Tibial nerve (tissue), 4 donors: Measurements from ENCODE around the gene COL4A1. TPM values are rescaled to one million over a fixed set of nuclear protein-coding genes. Genes with fewer than 3 reads are reported as not detected.

Experiments
- DNase-seq, 2 donors: peaks; one replicate each; pipeline ENCODE4 v3.0.0-alpha.2; 2019; ENCODE audit warnings: low spot score in 2 of 2
- H3K27ac ChIP-seq, 4 donors: fragments of 200-600 bp; sonication (generic) in 3 of 4; one replicate each; pipeline ENCODE4 v1.5.1; 2017 to 2019; ENCODE audit warnings: mild to moderate bottlenecking in 1 of 4
- H3K27me3 ChIP-seq, 2 donors: fragments of 200-600 bp; sonication (generic) in 1 of 2; one replicate each; pipeline versions ENCODE4 v1.5.1 to v1.6.0; 2017 to 2019
- H3K36me3 ChIP-seq, 3 donors: fragments of 200-600 bp; sonication (generic); one replicate each; pipeline ENCODE4 v1.5.1; 2018 to 2019
- H3K4me1 ChIP-seq, 4 donors: fragments of 200-600 bp; sonication (generic) in 3 of 4; one replicate each; pipeline ENCODE4 v1.5.1; 2017 to 2019
- H3K4me3 ChIP-seq, 4 donors: fragments of 200-600 bp; sonication (generic) in 3 of 4; one replicate each; pipeline ENCODE4 v1.5.1; 2017 to 2019; ENCODE audit warnings: mild to moderate bottlenecking in 1 of 4, moderate library complexity in 1 of 4
- H3K9me3 ChIP-seq, 4 donors: fragments of 200-600 bp; sonication (generic) in 3 of 4; one replicate each; pipeline ENCODE4 v1.5.1; 2017 to 2019
- EP300 ChIP-seq, 2 donors: sonication (generic); formaldehyde crosslinking; IDR thresholded peaks; one replicate each; pipeline ENCODE4 v1.6.1; 2017; ENCODE audit warnings: antibody characterized with exemption in 2 of 2, mild to moderate bottlenecking in 1 of 2
- POLR2A ChIP-seq, 2 donors: fragments of 450-650 bp; IDR thresholded peaks; one replicate each; pipeline ENCODE4 v1.6.1; 2017; ENCODE audit warnings: antibody characterized with exemption in 2 of 2, mild to moderate bottlenecking in 2 of 2, moderate library complexity in 2 of 2
- WGBS, 2 donors: methylation state at CpG; one replicate each; pipeline ENCODE4 v1.1.5; 2018; 5-methylcytosine and 5-hydroxymethylcytosine counted together
- total RNA-seq, 4 donors: library from RNA; depleted of rRNA; stranded (reverse); fragments of >200 nt; gene quantifications; one replicate each; pipeline ENCODE4 v1.1.0, GENCODE V29; 2016
- TF ChIP-seq, protein P1 (sequence below), 5 experiments: fragments of 200-600 bp in 3 of 5; fragments of 450-650 bp in 2 of 5; sonication (generic) in 3 of 5; IDR thresholded peaks; one replicate each; pipeline ENCODE4 v1.5.1; 2016 to 2019; ENCODE audit warnings: antibody characterized with exemption in 5 of 5, mild to moderate bottlenecking in 3 of 5, moderate library complexity in 2 of 5

Gene COL4A1
- total RNA-seq, 4 donors from 2014 or later: 385 to 583 (median 526) TPM

DNA sequence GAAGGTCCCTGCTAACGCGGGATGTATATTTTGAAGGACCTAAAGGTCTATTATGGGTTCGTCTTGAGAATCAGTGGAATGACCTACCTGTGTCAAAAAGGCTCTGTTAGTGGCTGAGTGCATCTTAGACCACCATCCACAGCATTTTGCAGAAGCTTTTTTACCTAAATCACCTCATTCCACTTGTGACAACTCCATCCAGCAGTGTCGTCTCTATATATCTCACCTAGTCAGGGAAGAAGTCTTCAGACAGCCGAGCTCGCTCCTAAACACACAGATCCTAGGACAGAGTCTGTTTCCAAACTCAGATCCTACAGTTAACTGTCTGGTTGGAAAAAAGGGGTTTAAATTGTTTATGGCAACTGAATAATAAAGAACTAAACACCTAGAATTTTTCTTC, 33.7 kb downstream of the COL4A1 start:
- no peak overlapping the region for H3K4me3 ChIP-seq
- peaks cover 0 to 4% (median 0%) of the 10 kb centered on the region in 3 donors for H3K36me3 ChIP-seq
- peak overlapping the region in 2 of 4 donors; percentile 42 to 60 for H3K27ac ChIP-seq
- H3K4me1 ChIP-seq: peaks cover 3 to 96% (median 37%) of the 10 kb centered on the region in 4 donors
- H3K27me3 ChIP-seq: no peaks in the 10 kb centered on the region
- no peak for DNase-seq
- no peak for TF ChIP-seq POLR2A (IDR thresholded peaks at IDR 0.05)
- TF ChIP-seq EP300 (IDR thresholded peaks at IDR 0.05): no peak
- TF ChIP-seq, protein P1, sequence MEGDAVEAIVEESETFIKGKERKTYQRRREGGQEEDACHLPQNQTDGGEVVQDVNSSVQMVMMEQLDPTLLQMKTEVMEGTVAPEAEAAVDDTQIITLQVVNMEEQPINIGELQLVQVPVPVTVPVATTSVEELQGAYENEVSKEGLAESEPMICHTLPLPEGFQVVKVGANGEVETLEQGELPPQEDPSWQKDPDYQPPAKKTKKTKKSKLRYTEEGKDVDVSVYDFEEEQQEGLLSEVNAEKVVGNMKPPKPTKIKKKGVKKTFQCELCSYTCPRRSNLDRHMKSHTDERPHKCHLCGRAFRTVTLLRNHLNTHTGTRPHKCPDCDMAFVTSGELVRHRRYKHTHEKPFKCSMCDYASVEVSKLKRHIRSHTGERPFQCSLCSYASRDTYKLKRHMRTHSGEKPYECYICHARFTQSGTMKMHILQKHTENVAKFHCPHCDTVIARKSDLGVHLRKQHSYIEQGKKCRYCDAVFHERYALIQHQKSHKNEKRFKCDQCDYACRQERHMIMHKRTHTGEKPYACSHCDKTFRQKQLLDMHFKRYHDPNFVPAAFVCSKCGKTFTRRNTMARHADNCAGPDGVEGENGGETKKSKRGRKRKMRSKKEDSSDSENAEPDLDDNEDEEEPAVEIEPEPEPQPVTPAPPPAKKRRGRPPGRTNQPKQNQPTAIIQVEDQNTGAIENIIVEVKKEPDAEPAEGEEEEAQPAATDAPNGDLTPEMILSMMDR (IDR thresholded peaks at IDR 0.05): no peak
- no peaks in the 10 kb centered on the region for H3K9me3 ChIP-seq
- WGBS, 2 donors: 90 to 91% methylated on average over 6 of the region's 6 CpGs

DNA sequence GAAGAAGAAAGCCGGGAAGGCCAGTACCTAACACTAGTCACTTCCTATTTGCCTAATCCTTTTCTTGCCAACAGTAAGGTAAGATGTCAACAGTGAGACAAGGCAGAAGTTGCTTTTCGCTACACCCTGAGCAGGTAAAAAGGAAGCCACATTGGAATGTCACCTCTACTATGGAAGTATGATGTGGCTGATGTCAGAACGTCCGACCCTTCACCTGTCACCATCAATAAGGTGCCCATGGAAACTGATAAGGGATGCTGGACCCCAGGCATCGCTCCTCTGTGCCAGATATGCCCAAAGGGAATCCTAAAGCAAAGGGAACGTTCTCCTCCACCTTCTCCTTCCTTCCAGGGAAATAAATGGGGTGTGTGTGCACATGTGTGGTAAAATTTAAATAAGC, 34.3 kb downstream of the COL4A1 start:
- no peaks in the 10 kb centered on the region for H3K27me3 ChIP-seq
- H3K36me3 ChIP-seq: peaks cover 0 to 4% (median 0%) of the 10 kb centered on the region in 3 donors
- WGBS, 2 donors: 91 to 98% methylated on average over 6 of the region's 6 CpGs
- H3K4me1 ChIP-seq: peaks cover under 1 to 95% (median 33%) of the 10 kb centered on the region in 4 donors
- no peak for DNase-seq
- no peaks in the 10 kb centered on the region for H3K9me3 ChIP-seq
- TF ChIP-seq POLR2A (IDR thresholded peaks at IDR 0.05) (no peak), EP300 (IDR thresholded peaks at IDR 0.05) (no peak)
- TF ChIP-seq, protein P1 (IDR thresholded peaks at IDR 0.05): no peak
- H3K4me3 ChIP-seq: no peak overlapping the region
- H3K27ac ChIP-seq: peak overlapping the region in 2 of 4 donors; percentile 42 to 60

DNA sequence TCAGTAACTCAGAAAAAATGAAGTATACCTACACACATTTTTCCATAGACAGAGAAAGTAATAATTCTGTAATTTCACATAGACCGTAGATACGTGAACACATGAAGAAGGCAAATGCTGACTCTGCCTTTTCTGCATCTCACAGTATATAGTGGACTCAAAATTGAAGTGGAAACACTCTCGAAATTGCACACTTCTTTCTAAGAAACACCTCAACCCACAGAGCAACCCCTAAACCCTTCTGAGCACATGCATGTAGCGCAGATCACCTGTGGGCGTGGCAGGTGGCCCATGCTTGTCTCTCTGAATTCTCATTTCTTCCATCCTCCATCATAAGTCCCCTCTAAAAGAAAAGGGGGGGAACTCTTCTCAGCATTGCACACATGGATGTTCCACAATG, 34.7 kb downstream of the COL4A1 start:
- H3K4me1 ChIP-seq: peaks cover 0 to 94% (median 30%) of the 10 kb centered on the region in 4 donors
- H3K4me3 ChIP-seq: no peak overlapping the region
- TF ChIP-seq POLR2A (IDR thresholded peaks at IDR 0.05) (no peak), EP300 (IDR thresholded peaks at IDR 0.05) (no peak)
- TF ChIP-seq, protein P1 (IDR thresholded peaks at IDR 0.05): no peak
- no peaks in the 10 kb centered on the region for H3K27me3 ChIP-seq
- H3K36me3 ChIP-seq: peaks cover 0 to 4% (median 0%) of the 10 kb centered on the region in 3 donors
- 84 to 88% methylated on average over 5 of the region's 5 CpGs for WGBS, 2 donors
- DNase-seq: no peak
- peak overlapping the region in 2 of 4 donors; percentile 3 to 21 for H3K27ac ChIP-seq
- H3K9me3 ChIP-seq: no peaks in the 10 kb centered on the region

DNA sequence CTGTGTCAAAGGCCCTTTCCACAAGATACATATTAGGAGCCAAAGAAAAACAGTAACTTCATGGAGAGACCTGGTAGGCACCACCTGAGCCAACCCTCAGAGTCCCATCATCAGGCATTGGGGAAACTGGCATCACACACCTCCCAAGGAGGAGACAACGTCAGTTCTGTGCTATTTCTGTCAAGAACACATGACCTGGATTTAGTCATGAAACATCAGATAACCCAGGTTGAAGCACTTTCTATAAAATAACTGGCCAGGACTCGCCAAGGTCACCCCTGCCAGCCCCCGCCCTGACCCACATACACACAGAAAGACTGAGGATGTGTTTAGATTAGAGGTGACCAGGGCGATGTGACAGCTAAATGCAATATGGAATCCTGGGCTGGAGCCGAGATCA, 35.6 kb downstream of the COL4A1 start:
- no peak overlapping the region for H3K4me3 ChIP-seq
- H3K27me3 ChIP-seq: no peaks in the 10 kb centered on the region
- DNase-seq: no peak
- peaks cover 0 to 4% (median 0%) of the 10 kb centered on the region in 3 donors for H3K36me3 ChIP-seq
- TF ChIP-seq POLR2A (IDR thresholded peaks at IDR 0.05): no peak
- TF ChIP-seq, protein P1 (IDR thresholded peaks at IDR 0.05): no peak
- no peak for TF ChIP-seq EP300 (IDR thresholded peaks at IDR 0.05)
- peaks cover 0 to 94% (median 27%) of the 10 kb centered on the region in 4 donors for H3K4me1 ChIP-seq
- 75 to 77% methylated on average over 5 of the region's 5 CpGs for WGBS, 2 donors
- H3K9me3 ChIP-seq: no peaks in the 10 kb centered on the region
- H3K27ac ChIP-seq: peak overlapping the region in 1 of 4 donors; percentile 3

DNA sequence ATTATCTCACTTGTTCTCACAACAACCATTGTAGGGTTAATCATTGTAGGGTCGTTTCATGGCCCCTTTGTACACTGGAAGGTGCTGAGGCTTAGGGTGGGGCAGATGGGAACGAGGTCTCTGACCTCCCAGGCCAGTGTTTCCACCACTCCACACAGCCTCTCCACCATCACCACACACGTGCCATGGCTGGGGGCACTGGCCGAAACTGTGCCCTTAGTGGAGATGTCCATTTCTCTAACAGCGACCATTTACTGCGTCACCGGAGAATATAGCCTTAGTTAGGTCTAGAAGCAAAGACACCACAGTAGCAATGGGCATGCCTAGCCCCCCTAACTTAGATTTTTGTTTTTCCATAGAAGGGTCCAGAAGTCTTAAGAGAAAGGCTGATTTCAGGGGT, 36.5 kb downstream of the COL4A1 start:
- 69 to 76% methylated on average over 7 of the region's 7 CpGs for WGBS, 2 donors
- Histone ChIP-seq H3K27ac (peak overlapping the region in 1 of 4 donors; percentile 3), H3K36me3 (peaks cover 0 to 4% (median 0%) of the 10 kb centered on the region in 3 donors), H3K4me1 (peaks cover 0 to 94% (median 22%) of the 10 kb centered on the region in 4 donors), H3K9me3 (no peaks in the 10 kb centered on the region), H3K27me3 (no peaks in the 10 kb centered on the region), H3K4me3 (no peak overlapping the region)
- TF ChIP-seq EP300 (IDR thresholded peaks at IDR 0.05): no peak
- TF ChIP-seq POLR2A (IDR thresholded peaks at IDR 0.05): no peak
- TF ChIP-seq, protein P1 (IDR thresholded peaks at IDR 0.05): no peak
- DNase-seq: no peak
